ENCODE measurements around the gene ZFP90.

The ZFP90 gene

DNA sequence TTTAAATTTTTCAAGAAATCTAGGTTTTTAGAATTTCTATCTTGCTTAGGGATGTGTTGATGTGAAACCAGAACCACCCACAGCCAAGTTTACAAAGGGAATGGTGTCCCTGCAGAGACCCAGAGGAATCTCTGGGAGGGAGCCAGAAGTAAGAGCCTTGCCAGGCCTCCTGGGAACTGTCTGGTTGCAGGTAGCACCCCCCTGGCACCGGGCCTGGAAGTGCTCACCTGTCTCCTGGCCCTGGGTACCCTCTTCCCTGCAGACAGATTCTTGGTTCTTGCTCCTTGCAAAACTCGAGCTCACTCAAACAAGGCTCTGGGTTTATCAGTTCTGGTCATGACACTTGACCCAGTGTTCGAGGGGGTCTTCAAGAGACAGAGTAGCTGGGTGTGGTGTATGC, 24.6 kb upstream of the ZFP90 start:
- in situ Hi-C loops (cut with MboI; ENCODE audit: low sequenced_read_pairs), result no loop called here

DNA sequence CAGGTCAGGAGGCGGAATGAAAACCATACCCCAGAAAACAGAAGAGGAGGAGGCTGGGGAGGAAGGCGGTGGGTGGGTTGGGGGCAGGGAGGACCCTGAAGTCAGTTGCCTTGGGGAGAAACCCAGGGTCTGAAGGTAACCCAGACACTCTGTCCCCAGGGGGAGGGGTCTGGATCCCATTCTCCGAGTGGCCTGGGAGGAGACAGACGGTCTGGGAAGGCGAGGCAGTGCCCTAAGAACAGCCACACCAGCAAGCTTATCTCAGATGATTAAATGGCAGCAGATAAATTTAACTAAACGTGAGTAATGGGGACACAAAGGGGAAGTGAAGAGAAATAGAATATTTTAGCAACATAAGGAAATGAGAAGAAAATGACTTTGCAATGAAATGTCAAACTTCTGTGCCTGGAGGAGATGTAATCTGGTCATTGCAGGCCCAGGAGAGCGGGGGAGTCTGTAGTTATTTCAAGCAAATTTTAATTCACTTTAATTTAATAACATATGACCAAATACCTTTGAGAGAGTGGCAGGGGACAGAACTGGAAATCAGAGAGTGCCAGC, 21.4 kb upstream of the ZFP90 start:
- in situ Hi-C loops (cut with MboI; ENCODE audit: low sequenced_read_pairs), result no loop called here

DNA sequence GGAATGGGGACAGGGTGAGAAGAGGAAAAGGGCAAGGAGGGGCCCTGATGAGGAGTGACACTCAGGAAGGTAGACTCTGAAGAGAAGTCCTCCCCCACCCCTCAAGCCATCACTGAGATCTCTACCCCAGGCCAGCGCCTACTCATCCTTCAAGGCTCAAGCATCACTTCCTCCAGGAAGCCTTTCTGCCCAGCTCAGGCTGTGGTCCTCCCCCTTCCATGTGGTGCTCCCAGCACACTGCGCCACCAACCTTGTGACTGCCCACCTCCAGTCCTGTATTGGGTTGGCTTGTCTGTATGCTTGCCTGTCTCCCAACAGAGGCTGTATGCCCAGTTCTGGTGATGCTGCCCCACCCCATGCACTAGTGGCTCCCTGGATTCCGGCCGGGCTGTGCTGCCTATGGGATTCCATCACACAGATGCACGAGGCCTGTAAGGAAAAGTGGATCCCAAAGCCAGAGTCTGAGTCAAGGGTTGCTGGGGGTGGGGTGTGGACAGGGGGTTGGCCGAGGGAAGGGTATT, 19.8 kb upstream of the ZFP90 start:
- in situ Hi-C loops (cut with MboI; ENCODE audit: low sequenced_read_pairs), result no loop called here

DNA sequence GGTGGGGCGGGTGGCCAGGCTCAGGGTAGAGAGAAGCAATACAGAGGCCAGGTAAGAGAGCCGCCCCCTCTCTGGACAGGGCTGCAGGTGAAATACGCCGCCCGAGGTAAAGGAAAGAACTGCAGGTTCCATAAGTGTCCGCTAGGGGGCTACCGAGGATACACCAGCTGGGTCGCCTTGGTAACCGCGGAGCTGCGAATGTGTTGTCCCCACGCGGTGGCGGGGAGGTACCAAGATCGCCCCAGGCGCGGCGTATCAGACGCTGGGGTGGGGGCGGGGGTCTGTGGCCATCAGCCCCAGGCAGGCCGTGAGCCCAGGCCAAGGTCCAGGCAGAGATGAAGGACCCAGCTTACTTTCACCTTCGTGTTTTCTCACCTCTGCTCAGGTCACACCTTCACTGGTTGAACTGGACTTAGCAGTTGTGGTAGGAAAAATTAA, 18.4 kb upstream of the ZFP90 start:
- in situ Hi-C loops (cut with MboI; ENCODE audit: low sequenced_read_pairs), result no loop called here

DNA sequence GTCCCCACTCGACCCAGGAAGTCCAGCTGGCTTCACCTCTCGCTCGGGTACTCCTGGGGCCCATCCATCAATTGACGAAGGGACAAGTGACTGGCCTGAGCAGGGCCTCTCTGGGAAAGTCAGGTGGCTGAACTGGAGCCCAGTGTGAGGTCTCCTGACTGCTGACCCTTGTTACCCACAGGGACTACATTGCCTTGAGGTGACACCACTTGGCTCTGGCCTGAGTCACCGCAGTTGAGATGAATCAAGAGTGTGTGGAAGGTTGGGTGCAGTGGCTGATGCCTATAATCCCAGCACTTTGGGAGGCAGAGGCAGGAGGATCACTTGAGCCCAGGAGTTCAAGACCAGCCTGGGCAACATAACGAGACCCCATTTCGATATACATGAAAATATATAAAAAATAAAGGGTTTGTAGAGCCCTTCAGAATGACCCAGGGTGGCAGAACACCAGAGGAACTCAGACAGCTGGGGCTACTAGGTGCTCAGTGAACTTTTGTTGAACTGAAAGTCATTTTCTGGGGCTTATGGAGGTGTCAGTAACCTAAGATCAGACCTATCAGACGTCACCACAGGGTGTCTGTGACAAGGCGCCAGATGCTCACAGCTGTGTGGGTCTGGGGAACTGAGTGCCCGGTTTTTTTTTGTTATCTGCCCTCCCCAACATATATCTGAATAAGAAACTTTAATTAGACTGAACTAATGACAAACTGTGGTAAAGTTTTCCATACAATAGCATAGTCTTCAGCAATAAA, 14.8 kb upstream of the ZFP90 start:
- in situ Hi-C loops (cut with MboI; ENCODE audit: low sequenced_read_pairs), result no loop called here

DNA sequence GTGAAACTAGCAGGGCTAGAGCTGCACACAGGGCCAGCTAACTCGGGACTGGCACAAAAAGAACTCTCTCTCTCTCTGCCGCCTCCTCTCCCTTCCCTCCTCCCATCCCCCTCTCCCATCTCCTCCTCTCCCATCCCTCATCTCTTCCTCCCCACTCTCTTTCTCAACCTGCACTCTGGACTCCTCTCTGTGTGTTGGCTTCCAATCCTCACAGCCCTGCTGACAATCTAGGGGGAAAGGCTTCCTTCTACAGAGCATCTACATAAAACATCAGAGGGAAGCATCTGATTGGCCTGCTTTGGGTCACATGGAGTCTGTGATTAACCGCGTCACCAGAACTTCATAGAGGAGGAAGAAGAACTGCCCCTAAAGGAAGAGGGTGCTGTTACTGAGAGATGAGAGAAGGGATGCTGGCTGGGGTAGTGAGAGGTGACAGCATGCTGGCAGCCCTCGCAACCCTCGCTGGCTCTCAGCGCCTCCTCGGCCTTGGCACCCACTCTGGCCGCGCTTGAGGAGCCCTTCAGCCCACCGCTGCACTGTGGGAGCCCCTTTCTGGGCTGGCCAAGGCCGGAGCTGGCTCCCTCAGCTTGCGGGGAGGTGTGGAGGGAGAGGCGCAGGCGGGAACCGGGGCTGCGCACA, 12.8 kb upstream of the ZFP90 start:
- in situ Hi-C loops (cut with MboI; ENCODE audit: low sequenced_read_pairs), result loop anchor here (25.0 kb wide), 1 partner anchor 586 kb away; the partner anchor contains the start of gene HAS3

DNA sequence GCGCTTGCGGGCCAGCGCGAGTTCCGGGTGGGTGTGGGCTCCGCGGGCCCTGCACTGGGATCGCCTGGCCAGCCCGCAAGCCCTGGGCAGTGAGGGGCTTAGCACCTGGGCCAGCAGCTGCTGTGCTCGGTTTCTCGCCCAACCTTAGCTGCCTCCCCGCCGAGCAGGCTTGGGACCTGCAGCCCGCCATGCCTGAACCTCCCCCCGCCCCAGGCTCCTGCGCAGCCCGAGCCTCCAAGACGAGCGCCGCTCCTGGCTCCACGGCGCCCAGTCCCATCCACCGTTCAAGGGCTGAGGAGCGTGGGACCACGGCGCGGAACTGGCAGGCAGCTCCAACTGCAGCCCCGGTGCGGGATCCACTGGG, 12.3 kb upstream of the ZFP90 start:
- in situ Hi-C loops (cut with MboI; ENCODE audit: low sequenced_read_pairs), result loop anchor here (25.0 kb wide), 1 partner anchor 586 kb away; the partner anchor contains the start of gene HAS3

DNA sequence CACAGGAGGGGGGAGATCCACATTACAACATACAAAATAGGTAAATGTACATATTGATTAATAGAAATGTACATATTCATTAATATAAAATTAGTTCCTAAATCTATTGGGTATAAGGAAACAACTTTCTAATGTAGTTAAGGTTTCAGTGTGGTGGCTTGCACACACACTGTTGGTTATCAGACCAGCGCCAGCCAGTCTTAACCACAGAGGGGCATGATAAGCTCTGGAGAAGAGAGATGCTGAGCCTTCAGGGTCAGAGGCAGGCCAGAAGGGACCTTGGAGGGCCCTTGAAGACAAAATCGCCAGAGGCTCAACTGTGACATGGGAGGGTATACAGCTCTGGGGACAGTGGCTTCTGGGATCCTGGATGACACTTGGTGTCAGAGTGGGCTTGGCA, 10.9 kb upstream of the ZFP90 start:
- in situ Hi-C loops (cut with MboI; ENCODE audit: low sequenced_read_pairs), result loop anchor here (25.0 kb wide), 1 partner anchor 584 kb away; the partner anchor contains the start of gene HAS3

DNA sequence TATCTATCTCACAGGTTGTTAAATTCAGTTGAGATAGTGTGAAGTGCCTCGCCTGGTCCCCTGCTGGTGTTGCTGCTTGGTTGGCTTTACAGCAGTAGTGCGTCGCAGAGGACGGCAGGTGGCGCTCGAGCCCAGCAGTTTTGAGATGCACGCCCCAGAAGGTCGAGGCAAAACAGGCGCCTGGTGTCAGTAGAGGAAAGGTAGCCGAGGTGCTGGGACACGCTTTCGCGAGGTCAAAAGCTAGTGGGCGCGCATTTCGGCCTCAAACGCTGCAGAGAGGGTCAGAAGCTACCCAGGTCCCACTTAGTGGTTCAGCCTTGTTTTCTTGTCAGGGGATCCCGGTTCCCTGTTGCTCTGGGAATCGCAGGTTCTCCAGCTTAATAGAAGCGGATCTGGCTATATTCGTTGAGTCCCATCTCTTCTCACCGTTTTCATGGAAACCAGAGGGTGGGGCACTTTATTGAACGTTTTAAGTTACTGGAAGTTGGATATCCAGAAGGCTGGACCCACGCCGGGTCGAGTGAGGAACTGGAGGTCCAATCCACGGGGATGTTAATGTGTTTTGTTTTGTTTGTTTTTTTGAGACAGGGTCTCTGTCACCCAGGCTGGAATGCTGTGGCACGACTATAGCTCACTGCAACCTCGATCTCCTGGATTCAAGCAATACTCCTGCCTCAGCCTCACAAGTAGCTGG, 10.3 kb upstream of the ZFP90 start:
- in situ Hi-C loops (cut with MboI; ENCODE audit: low sequenced_read_pairs), result loop anchor here (25.0 kb wide), 1 partner anchor 583 kb away; the partner anchor contains the start of gene HAS3

DNA sequence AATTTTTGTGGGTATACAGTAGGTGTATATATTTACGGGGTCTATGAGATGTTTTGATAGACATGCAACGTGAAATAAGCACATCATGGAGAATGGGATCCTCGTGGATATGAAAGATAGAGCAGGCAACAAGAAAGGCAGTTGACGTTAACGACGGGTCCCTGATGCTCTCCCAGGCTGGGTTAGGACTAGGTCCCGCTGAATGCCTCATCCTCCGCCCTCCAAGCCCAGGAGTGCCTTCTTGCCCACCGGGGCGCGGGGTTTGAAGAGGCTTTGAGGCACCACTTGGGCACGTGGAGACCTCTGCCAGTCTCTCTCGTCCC, 9.5 kb upstream of the ZFP90 start:
- in situ Hi-C loops (cut with MboI; ENCODE audit: low sequenced_read_pairs), result loop anchor here (25.0 kb wide), 1 partner anchor 583 kb away; the partner anchor contains the start of gene HAS3

DNA sequence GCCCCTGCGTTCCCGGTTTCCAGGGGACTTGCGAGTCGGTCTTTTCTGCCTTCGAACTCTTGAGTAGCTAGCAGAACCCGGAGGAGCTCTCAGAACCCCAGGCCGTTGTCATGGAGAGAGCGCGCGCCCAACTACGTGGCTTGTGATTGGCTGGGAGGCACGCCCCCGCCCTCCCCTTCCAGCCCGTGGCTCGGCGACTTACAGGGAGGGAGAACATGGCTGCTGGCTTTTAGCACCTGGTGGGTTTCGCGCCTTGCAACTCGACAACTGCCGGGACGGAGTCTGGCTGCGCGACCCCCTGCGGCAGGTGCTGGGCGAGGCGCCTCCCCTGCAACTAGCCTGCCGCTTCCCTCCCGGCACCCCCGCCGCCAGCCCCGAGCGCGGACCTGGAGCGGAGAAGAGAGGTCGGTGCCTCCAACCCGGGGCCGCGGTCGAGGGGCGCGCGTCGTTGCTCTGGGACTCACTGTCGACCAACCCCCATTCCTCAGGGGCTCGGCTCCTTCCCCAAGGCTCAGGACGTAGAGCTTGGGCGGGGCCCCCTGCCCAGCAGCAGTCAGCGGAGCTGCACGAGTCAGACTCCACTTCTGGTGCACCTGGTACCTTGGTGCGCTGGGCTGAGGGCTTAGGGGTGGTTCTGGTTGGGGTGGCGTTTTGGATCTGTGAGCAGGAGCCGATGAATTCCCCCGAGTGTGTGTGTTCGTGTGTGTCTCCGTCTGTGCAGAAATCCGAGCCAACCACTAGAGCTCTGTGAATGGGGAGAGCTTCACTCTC, 9.0 kb upstream of the ZFP90 start:
- in situ Hi-C loops (cut with MboI; ENCODE audit: low sequenced_read_pairs), result loop anchor here (25.0 kb wide), 1 partner anchor 582 kb away; the partner anchor contains the start of gene HAS3

DNA sequence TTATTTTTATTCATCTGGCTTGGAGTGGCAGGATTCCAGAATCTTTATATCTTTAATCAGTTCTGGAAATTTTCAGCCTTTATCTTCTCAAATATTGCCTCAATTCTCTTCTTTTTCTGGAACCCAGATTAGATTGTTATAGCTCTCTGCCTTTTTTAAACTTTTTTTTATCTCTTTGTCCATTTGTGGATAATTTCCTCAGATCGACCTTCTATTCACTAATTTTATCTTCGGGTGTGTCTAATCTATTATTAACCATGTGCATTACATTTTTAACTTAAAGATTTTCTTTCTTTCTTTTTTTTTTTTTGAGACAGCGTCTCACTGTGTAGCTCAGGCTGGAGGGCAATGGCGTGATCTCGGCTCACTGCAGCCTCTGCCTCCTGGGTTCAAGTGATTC, 5.2 kb upstream of the ZFP90 start:
- in situ Hi-C loops (cut with MboI; ENCODE audit: low sequenced_read_pairs), result loop anchor here (25.0 kb wide), 1 partner anchor 578 kb away; the partner anchor contains the start of gene HAS3

DNA sequence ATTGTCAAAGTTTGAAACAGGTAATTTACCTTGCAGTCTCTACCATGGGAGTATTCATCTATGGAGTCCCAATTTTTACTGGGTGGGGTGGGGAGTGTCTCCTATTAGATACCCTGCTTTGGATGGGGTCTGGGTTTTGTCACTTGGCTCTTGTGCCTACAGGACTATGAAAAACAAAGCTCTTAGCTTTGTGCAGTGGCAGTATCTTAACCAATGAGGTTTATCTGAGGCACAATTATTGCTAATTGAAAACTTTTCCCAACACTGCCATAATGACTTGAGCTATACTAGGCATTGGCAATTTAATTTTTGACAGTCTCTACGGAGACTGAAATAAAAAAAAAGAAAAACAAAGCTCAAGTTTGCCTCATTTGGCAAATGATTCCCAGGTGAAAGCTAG, 3.8 kb upstream of the ZFP90 start:
- in situ Hi-C loops (cut with MboI; ENCODE audit: low sequenced_read_pairs), result loop anchor here (25.0 kb wide), 1 partner anchor 577 kb away; the partner anchor contains the start of gene HAS3

DNA sequence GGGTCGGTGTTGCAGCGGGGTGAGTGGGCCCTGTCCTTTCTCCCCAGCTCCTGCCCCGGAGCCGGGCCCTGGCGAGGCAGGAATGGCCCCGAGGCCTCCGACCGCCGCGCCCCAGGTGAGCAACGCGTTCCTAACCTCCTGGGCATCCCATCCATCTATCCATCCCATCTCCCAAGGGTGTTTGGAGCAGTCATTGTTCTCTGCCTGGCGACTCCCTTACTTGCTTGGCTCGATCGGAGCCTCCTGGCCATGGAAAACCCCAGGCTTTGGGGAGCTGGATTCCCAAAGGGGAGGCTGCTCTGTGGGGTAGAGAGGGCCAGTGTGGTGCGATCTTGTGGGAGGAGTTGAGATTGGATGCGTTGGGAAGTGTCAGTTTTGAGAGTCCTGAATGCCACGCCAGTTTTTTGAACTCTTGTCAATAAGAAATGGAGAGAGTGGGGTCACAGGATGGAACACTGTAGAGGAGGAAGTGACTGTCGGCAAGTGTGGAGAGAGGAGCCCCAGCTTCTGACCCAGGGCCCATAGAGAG, 684 bp downstream of the ZFP90 start:
- in situ Hi-C loops (cut with MboI; ENCODE audit: low sequenced_read_pairs), result loop anchor here (25.0 kb wide), 1 partner anchor 573 kb away; the partner anchor contains the start of gene HAS3

DNA sequence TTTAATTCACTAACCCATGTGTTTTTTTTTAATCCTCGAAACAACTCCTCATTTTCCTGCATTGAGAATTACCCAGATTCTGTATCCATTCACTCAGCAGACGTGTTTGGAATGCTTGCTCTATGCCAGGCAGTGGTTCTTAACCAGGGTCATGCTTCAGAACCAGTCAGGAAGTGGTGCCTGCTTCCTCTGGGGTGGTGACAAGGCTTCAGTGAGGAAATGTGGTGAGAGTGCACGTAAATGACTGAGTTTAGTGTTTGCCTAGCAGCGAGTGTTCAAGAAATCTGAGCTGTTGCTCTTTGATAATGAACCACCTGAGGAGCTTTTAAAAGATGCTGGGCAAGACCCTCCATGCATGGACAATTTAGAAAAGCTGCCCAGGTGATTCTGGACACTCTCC, 9.9 kb downstream of the ZFP90 start:
- in situ Hi-C loops (cut with MboI; ENCODE audit: low sequenced_read_pairs), result loop anchor here (25.0 kb wide), 1 partner anchor 563 kb away; the partner anchor contains the start of gene HAS3

DNA sequence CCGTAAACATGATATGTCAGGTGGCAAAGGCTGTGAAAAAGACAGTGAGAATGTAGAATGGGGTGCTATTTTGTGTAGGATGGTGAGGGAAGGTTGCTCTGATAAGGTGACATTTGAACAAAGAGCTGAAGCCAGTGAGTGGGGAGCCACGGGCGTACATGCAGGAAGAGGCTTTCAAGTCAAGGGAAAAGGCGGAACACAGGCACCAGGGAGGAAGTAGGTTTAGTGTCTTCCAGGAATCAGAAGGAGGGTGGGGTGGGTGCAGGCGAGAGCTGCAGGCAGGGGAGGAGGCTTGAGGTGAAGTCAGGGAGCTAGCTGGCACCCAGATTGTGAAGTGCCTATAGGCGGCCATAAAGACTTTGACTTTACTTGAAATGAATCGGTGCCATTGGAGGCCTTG, 14.1 kb downstream of the ZFP90 start:
- in situ Hi-C loops (cut with MboI; ENCODE audit: low sequenced_read_pairs), result no loop called here

DNA sequence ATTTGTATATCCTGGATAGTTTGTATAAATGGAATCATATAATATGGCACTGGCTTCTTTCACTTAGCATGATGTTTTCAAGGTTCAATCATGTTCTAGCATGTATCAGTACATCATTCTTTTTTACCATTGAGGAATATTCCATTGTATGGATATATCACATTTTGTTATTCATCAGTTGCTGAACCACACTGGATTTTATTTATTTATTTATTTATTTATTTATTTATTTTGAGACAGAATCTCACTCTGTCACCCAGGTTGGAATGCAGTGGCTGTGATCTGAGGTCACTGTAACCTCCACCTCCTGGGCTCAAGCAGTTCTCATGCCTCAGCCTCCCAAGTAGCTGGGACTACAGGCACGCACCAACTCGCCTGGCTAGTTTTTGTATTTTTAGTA, 21.2 kb downstream of the ZFP90 start:
- in situ Hi-C loops (cut with MboI; ENCODE audit: low sequenced_read_pairs), result loop anchor here (5.0 kb wide), 1 partner anchor 52 kb away; no protein-coding TSS in a partner anchor

DNA sequence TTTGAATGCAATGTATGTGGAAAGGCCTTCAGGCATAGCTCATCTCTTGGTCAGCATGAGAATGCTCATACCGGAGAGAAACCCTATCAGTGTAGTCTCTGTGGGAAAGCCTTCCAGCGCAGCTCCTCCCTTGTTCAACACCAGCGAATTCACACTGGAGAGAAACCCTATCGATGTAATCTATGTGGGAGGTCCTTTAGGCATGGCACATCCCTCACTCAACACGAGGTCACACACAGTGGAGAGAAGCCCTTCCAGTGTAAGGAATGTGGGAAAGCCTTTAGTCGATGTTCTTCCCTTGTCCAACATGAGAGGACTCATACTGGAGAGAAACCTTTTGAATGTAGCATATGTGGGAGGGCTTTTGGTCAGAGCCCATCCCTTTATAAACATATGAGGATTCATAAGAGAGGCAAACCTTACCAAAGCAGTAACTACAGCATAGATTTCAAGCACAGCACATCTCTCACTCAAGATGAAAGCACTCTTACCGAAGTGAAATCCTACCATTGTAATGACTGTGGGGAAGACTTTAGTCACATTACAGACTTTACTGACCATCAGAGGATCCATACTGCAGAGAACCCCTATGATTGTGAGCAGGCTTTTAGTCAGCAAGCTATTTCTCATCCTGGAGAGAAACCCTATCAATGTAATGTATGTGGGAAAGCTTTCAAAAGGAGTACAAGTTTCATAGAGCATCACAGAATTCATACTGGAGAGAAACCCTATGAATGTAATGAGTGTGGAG, 24.7 kb downstream of the ZFP90 start:
- in situ Hi-C loops (cut with MboI; ENCODE audit: low sequenced_read_pairs), result loop anchor here (5.0 kb wide), 1 partner anchor 48 kb away; no protein-coding TSS in a partner anchor
